HepG2 (cell line): Measurements from ENCODE around the gene ARFGEF3. TPM values are rescaled to one million over a fixed set of nuclear protein-coding genes. Genes with fewer than 3 reads are reported as not detected.

Experiments used
- CREB1 ChIP-seq, 2 experiments: fragments of 450-650 bp in 1 of 2; IDR thresholded peaks; 2 replicates each; pipeline ENCODE4 v1.6.1; 2016 to 2017; ENCODE audit warnings: control low read depth in 1 of 2, mild to moderate bottlenecking in 1 of 2, missing compliant biosample characterization in 1 of 2, missing genetic modification characterization in 1 of 2
- HNF1A ChIP-seq, 2 experiments: sonication (generic) in 1 of 2; formaldehyde crosslinking in 1 of 2; IDR thresholded peaks; 2 replicates each; pipeline versions ENCODE4 v1.4.0 to v1.6.1; 2016 to 2020; ENCODE audit warnings: borderline replicate concordance in 1 of 2, low read depth in 1 of 2, mild to moderate bottlenecking in 1 of 2, missing genetic modification reagents in 1 of 2
- HNF4G ChIP-seq, 2 experiments: sonication (generic) in 1 of 2; formaldehyde crosslinking in 1 of 2; IDR thresholded peaks; 2 replicates each; pipeline versions ENCODE4 v1.4.0 to v1.6.1; 2011 to 2020; ENCODE audit warnings: borderline replicate concordance in 2 of 2, low read depth in 2 of 2, mild to moderate bottlenecking in 2 of 2, low read length in 1 of 2, missing genetic modification reagents in 1 of 2, moderate library complexity in 1 of 2
- HNRNPL ChIP-seq: fragments of 200-400 bp; formaldehyde crosslinking; IDR thresholded peaks from 2 replicates; pipeline ENCODE4 v1.6.1; 2017; ENCODE audit warnings: mild to moderate bottlenecking, low read depth, low read length
- KDM4B ChIP-seq: sonication (generic); formaldehyde crosslinking; IDR thresholded peaks from 2 replicates; pipeline ENCODE4 v1.4.0; 2020; ENCODE audit warnings: missing genetic modification reagents
- KMT2B ChIP-seq: IDR thresholded peaks from 2 replicates; pipeline ENCODE4 v1.6.1; 2016; ENCODE audit warnings: missing genetic modification reagents, missing compliant biosample characterization
- POGZ ChIP-seq: sonication (generic); formaldehyde crosslinking; IDR thresholded peaks from 2 replicates; pipeline ENCODE4 v1.4.0; 2020; ENCODE audit warnings: mild to moderate bottlenecking, missing genetic modification reagents
- SKI ChIP-seq: fragments of 450-650 bp; IDR thresholded peaks from one replicate; pipeline ENCODE4 v1.6.1; 2018; ENCODE audit warnings: mild to moderate bottlenecking; ENCODE audit not compliant: partially characterized antibody
- SPEN ChIP-seq: sonication (generic); formaldehyde crosslinking; IDR thresholded peaks from 2 replicates; pipeline ENCODE4 v1.5.1; 2020; ENCODE audit warnings: low read depth, mild to moderate bottlenecking, missing genetic modification reagents
- ZBTB3 ChIP-seq: sonication (generic); formaldehyde crosslinking; IDR thresholded peaks from 2 replicates; pipeline ENCODE4 v1.4.0; 2020; ENCODE audit warnings: low read depth, mild to moderate bottlenecking, moderate library complexity, missing genetic modification reagents, borderline replicate concordance
- ZBTB7B ChIP-seq: sonication (generic); formaldehyde crosslinking; IDR thresholded peaks from 2 replicates; pipeline ENCODE4 v1.4.0; 2020; ENCODE audit warnings: missing genetic modification reagents
- ZFP36L1 ChIP-seq: sonication (generic); formaldehyde crosslinking; IDR thresholded peaks from 2 replicates; pipeline ENCODE4 v1.8.0; 2022; ENCODE audit warnings: mild to moderate bottlenecking, missing genetic modification reagents, moderate library complexity
- ZNF10 ChIP-seq: sonication (generic); formaldehyde crosslinking; IDR thresholded peaks from 2 replicates; pipeline ENCODE4 v1.4.0; 2020; ENCODE audit warnings: mild to moderate bottlenecking, low read depth, missing genetic modification reagents, borderline replicate concordance
- ZNF547 ChIP-seq: sonication (generic); formaldehyde crosslinking; IDR thresholded peaks from 2 replicates; pipeline ENCODE4 v1.5.1; 2020; ENCODE audit warnings: mild to moderate bottlenecking, missing genetic modification reagents
- ZNF709 ChIP-seq: sonication (generic); formaldehyde crosslinking; IDR thresholded peaks from 2 replicates; pipeline ENCODE4 v1.5.0; 2020; ENCODE audit warnings: mild to moderate bottlenecking, missing genetic modification reagents
- polyA plus RNA-seq, 8 experiments: library from polyadenylated mRNA; depleted of rRNA in 3 of 8; stranded (reverse) in 7 of 8; unstranded in 1 of 8; fragments of >200 nt; fragmentation: Illumina TruSeq in 4 of 8; extraction: Trizol in 4 of 8; gene quantifications; 2 replicates each; pipeline versions ENCODE4 v1.2.1 to v1.2.3, GENCODE V29; 2011 to 2016; ENCODE audit warnings: low read depth in 4 of 8, missing spikeins in 1 of 8, mixed read lengths in 1 of 8; ENCODE audit not compliant: insufficient read depth in 1 of 8
- total RNA-seq, 5 experiments: library from RNA; depleted of rRNA; stranded (reverse); fragments of >200 nt; fragmentation: Illumina TruSeq; extraction: Trizol; gene quantifications; 2 replicates each; pipeline ENCODE4 v1.2.3, GENCODE V29; 2016; ENCODE audit warnings: low read depth in 1 of 5
- TF ChIP-seq, protein P1 (sequence below): sonication (generic); formaldehyde crosslinking; IDR thresholded peaks from 2 replicates; pipeline ENCODE4 v1.4.0; 2020; ENCODE audit warnings: missing genetic modification reagents, borderline replicate concordance
- TF ChIP-seq, protein P2 (sequence below): sonication (generic); formaldehyde crosslinking; IDR thresholded peaks from 2 replicates; pipeline ENCODE4 v1.5.0; 2020; ENCODE audit warnings: mild to moderate bottlenecking, missing genetic modification reagents, moderate library complexity

ARFGEF3 gene
- total and polyA plus RNA-seq, 2 of the 13 experiments (the other 11 are each of a cell fraction or from before 2014, with no cell fraction given) = 0.60 to 2.6 TPM

- TF ChIP-seq, protein P1, sequence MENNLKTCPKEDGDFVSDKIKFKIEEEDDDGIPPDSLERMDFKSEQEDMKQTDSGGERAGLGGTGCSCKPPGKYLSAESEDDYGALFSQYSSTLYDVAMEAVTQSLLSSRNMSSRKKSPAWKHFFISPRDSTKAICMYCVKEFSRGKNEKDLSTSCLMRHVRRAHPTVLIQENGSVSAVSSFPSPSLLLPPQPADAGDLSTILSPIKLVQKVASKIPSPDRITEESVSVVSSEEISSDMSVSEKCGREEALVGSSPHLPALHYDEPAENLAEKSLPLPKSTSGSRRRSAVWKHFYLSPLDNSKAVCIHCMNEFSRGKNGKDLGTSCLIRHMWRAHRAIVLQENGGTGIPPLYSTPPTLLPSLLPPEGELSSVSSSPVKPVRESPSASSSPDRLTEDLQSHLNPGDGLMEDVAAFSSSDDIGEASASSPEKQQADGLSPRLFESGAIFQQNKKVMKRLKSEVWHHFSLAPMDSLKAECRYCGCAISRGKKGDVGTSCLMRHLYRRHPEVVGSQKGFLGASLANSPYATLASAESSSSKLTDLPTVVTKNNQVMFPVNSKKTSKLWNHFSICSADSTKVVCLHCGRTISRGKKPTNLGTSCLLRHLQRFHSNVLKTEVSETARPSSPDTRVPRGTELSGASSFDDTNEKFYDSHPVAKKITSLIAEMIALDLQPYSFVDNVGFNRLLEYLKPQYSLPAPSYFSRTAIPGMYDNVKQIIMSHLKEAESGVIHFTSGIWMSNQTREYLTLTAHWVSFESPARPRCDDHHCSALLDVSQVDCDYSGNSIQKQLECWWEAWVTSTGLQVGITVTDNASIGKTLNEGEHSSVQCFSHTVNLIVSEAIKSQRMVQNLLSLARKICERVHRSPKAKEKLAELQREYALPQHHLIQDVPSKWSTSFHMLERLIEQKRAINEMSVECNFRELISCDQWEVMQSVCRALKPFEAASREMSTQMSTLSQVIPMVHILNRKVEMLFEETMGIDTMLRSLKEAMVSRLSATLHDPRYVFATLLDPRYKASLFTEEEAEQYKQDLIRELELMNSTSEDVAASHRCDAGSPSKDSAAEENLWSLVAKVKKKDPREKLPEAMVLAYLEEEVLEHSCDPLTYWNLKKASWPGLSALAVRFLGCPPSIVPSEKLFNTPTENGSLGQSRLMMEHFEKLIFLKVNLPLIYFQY (CRISPR knock-in tag) = peak; percentile 15; the same call in 1 of the 2 replicates
- TF ChIP-seq ZBTB7B (peak; percentile 63; the same call in 1 of the 2 replicates), ZFP36L1 (CRISPR knock-in tag) (peak; percentile 42; the same call in 1 of the 2 replicates), HNF4G (IDR thresholded peaks at IDR 0.05; ENCODE audit: borderline replicate concordance, low read depth, low read length) (no peak), HNF4G (CRISPR knock-in tag; IDR thresholded peaks at IDR 0.05; ENCODE audit: borderline replicate concordance, low read depth) (peak; percentile 35; the same call in 1 of the 2 replicates), KMT2B (CRISPR knock-in tag) (peak; percentile 77), ZBTB3 (CRISPR knock-in tag) (peak; percentile 96), ZNF547 (CRISPR knock-in tag) (0 out of 2 replicates have a peak, but pooled peaks have one; percentile 41), ZNF709 (CRISPR knock-in tag) (0 out of 2 replicates have a peak, but pooled peaks have one; percentile 48), SPEN (CRISPR knock-in tag) (peak; percentile 59; the same call in 1 of the 2 replicates), POGZ (peak; percentile 100), CREB1 (IDR thresholded peaks at IDR 0.05) (peak; percentile 36; the same call in 1 of the 2 replicates), CREB1 (CRISPR knock-in tag; IDR thresholded peaks at IDR 0.05) (peak; percentile 59; the same call in 1 of the 2 replicates), SKI (peak; percentile 61), HNRNPL (0 out of 2 replicates have a peak, but pooled peaks have one; percentile 50), HNF1A (IDR thresholded peaks at IDR 0.05; ENCODE audit: low read depth) (peak; percentile 76), HNF1A (CRISPR knock-in tag; IDR thresholded peaks at IDR 0.05; ENCODE audit: borderline replicate concordance) (peak; percentile 86; the same call in 1 of the 2 replicates), KDM4B (CRISPR knock-in tag) (peak; percentile 37; the same call in 1 of the 2 replicates), ZNF10 (CRISPR knock-in tag) (peak; percentile 98)
- TF ChIP-seq, protein P2, sequence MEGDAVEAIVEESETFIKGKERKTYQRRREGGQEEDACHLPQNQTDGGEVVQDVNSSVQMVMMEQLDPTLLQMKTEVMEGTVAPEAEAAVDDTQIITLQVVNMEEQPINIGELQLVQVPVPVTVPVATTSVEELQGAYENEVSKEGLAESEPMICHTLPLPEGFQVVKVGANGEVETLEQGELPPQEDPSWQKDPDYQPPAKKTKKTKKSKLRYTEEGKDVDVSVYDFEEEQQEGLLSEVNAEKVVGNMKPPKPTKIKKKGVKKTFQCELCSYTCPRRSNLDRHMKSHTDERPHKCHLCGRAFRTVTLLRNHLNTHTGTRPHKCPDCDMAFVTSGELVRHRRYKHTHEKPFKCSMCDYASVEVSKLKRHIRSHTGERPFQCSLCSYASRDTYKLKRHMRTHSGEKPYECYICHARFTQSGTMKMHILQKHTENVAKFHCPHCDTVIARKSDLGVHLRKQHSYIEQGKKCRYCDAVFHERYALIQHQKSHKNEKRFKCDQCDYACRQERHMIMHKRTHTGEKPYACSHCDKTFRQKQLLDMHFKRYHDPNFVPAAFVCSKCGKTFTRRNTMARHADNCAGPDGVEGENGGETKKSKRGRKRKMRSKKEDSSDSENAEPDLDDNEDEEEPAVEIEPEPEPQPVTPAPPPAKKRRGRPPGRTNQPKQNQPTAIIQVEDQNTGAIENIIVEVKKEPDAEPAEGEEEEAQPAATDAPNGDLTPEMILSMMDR = peak; percentile 19; the same call in 1 of the 2 replicates
Observed at GRCh38 chr6:138222901-138223546, 61.3 kb downstream of the ARFGEF3 start (continued).
